HG03060 (cell line): ENCODE data around the gene KIRREL3.

Source experiments
- ATAC-seq: cut with Tn5 transposase; IDR thresholded peaks from one replicate; pipeline ENCODE4 v1.9.1; 2021; ENCODE audit warnings: low read depth, moderate number of reproducible peaks; ENCODE audit not compliant: unreplicated experiment

The KIRREL3 gene

DNA sequence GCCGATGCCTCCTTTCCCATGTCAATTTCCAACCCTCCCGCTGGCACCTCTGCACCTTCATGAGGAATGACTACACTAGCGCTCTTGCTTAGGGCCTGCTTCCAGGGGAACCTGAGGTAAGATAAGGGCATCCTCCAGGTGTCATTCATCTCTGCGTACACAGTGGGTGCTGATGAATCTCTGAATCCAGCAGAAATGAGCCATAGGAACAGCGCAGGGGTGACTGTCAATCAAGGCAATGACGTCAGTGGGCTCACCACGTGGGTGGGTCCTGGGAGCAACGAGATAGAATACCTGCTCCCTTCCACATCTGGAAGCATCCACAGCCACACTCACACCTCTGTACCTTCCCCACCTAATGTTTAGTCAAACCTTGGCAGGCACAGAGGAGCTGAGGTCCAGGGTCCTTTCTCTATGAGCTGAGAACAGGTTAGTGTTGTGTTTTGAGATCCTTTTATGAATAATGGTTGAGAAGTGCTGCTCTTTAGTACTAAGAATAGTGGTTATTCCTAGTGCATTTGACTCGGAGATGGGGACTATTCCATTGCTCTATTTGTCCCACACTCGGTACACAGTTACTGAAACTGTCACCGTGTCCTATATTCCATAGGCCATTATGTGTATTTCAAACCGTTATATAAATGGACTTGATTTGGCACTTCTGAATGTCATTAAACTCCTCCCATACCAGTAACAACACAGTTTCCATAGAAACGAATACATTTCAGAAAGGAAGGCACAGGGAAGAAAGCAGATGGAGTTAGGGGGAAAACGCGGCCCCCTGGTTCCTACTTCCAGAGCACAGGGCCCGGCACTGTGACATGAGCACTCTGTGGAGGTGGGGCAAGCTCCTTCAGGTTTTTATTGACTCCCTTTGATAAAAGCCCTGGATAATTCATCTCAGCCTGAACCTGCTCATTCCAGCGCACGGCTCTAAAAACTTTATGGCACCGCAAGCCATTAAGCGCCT lies 451.7 kb downstream of the KIRREL3 start:
- ATAC-seq: no peak

DNA sequence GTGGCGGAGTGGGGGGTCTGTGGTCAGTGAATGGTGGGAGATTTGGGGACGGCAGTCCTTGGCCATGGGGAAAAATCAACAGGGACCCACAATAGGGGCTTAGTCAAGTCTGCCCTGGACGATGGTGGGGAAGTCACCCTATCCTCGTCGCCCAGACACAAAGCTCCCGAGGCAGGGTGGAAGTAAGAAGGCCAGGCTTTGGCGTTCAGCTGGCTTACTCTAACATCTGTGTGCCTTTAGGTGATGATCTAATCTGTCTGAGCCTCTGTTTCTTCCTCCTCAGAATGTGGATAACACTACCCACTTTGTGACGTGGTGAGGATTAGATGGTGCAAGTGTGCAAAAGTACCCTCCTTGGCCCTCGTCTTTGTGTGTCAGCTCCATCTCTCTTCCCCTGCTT lies 452.9 kb downstream of the KIRREL3 start:
- no peak for ATAC-seq

DNA sequence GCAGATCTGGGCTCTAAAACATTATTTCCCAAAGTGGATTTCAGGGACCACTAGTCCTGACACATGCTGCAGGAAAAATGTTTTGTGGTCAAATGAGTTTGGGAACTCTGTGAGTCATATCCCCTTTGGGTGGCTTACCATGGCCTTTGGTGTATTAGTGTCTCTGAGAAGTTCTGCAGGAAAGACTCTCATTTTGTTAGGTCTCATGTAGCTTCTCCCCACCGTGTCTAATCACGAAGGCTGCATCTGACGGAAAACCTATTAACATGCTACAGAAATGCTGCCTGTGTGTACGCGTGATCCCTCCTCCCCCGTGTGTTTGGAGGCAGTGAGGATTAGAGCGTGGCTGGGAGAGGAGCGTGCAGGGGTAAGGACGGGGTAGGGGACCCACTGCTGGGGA lies 453.4 kb downstream of the KIRREL3 start:
- no peak for ATAC-seq

DNA sequence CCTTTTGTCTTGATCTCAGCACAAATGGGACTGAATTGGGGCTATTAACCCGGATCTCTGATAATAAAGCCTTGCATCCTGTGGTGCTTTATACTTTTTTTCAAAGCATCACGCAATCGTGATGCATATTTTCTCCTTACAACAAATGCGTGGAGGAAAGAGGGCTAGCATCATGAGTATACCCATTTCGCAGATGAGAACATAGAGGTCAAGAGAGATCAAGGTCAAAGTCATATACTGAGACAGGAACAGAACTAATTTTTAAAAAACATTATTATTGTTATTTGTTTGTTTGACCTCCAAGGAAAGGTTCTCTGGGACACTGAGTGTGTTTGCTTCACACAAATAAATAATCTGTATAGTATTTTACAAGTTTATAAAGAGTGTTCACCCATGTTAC lies 453.9 kb downstream of the KIRREL3 start:
- ATAC-seq: no peak

DNA sequence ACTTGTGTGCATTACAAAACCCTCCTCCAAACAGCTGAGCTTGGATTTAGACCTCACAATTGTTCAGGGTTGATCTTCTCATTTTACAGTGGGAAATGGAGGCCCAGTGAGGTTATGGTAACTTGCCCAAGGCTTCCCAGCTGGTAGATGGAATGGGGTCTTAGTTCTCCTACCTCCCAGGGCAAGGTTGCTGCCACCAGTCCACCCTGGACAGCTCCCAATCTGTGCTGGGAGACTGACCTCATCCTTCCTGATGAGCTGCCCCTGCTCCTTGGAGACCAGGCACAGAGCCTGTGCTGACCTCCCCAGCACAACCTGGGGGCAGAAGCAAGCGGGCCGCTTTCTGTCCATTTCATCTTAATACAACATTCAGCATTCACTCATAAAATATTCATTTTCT lies 454.4 kb downstream of the KIRREL3 start:
- ATAC-seq: no peak

- ATAC-seq: no peak
Observed at GRCh38 chr11:126545057-126545555, 455.5 kb downstream of the KIRREL3 start.

- ATAC-seq: no peak
Observed at GRCh38 chr11:126544108-126545056, 456.2 kb downstream of the KIRREL3 start.

GRCh38 chr11:126543691-126544090 lies 456.9 kb downstream of the KIRREL3 start:
- no peak for ATAC-seq

GRCh38 chr11:126542334-126543015 lies 458.1 kb downstream of the KIRREL3 start:
- no peak for ATAC-seq

GRCh38 chr11:126538071-126538470 lies 462.5 kb downstream of the KIRREL3 start:
- no peak for ATAC-seq

- ATAC-seq: no peak
Observed at GRCh38 chr11:126537492-126537891, 463.1 kb downstream of the KIRREL3 start.

GRCh38 chr11:126534141-126534805 lies 466.3 kb downstream of the KIRREL3 start:
- ATAC-seq: no peak

DNA sequence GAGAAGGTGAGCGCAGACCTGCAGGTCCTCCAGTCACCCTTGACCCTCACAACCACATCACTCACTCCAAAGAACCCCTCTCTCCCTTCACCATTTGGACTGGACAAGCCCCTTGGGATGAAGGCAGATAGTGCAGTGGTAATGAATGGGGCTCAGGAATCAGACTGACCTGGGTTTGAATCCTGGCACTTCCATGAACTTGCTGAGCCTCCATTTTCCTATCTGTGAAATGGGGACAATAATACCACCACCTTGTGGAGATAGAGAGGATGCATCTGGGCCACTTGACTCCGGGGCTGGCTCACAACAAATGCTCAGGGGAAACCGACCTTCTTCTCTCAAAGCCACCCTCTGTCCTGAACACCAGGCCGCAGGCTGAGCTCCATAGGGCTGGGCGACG lies 467.0 kb downstream of the KIRREL3 start:
- ATAC-seq: no peak

- ATAC-seq: no peak
Observed at GRCh38 chr11:126530416-126530815, 470.2 kb downstream of the KIRREL3 start.

GRCh38 chr11:126529037-126529436 lies 471.5 kb downstream of the KIRREL3 start:
- no peak for ATAC-seq

DNA sequence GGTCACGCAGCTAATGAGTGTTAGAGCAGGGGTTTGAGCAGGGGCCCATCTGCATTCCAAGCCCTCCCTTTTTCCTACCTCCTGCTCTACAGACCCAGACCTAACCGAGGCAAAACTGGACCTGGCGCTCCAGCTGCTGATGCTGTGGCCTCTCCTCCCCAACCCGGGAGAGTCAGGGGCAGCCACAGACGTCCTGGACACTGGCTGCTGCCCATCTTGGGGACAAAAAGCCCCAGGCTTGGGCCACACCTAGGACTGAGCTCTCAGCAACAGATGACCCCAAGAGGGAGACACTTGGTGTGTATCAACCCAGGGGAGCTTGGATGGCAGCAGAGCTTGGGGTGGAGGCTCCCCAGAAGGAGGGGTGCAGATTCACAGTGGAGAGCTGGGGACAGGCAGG lies 472.5 kb downstream of the KIRREL3 start:
- ATAC-seq: no peak

DNA sequence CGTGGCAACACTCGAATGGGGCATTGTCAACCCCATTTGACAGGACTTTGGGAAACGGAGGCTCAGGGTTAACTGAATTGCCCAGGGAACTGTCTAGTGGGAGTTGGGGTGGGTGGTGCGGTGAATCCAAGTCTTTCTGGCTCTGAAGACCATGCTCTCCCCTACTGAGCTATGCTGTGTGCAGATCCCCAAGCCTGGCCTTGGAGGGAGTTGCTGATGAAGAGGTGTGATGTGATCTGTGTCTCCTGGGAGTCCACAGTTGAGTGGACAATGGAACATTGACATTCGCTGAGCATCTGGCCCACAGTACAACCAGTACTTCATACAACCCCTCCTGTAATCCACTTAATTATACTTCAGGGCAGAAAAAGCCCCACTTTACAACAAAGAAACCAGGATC lies 472.9 kb downstream of the KIRREL3 start:
- no peak for ATAC-seq

DNA sequence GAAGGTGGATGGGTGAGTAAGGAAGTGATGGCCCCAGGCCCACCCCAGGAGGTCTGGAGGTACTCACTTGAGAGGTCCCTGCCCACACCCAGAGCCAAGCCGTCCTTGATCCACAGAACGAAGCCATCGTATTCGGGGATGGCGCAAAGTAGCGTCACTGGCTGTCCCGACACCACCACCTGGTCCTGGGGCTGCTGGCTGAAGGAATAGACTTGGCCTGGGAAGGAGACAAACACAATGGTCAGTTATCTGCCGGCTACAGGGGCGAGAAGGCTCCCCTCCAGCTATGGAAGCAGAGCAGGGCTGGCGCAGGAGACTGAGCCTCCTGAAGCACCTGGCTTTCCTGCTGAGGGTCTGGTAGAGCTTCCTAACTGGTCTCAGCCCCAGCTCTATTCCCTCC lies 474.1 kb downstream of the KIRREL3 start:
- ATAC-seq: no peak

DNA sequence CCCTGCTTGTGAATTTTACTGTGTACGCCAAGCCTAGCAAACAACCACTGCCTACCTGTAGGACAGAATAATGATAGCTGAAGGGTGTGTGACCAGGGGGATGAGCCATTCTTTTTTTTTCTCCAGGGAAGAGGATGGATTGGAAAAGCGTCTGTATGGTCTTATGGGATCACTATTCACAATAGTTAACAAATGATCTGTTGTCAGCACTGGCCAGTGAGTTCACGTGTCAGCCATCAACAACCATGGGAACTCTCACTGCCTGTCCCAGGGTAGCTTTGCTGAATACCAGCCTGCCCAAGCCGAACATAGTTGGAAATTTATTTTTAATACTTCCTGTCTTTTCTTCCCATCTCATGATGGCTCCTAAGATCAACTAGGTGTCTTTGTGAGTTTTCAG lies 474.9 kb downstream of the KIRREL3 start:
- ATAC-seq: no peak

GRCh38 chr11:126525216-126525615 lies 475.4 kb downstream of the KIRREL3 start:
- ATAC-seq: no peak
